ENCODE measurements around the gene SENP8.

SENP8 gene

DNA sequence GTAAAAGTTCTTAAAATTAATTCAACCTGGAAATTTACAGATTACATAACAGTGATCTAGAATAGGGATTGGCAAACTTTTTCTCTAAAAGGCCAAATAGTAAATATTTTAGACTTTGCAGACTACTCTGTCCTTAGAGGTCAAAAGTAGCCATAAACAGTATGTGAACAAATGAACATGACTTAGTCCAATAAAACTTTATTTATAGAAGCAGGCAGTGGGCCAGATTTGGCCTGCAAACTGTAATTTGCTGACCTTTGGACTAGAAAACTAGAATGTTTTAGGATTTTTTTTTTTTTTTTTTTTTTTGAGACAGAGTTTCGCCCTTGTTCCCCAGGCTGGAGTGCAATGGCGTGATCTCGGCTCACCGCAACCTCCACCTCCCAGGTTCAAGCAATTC is 12.1 kb downstream of the SENP8 start:
- H3K36me3 ChIP-seq (ENCODE audit: control insufficient read depth, insufficient read depth, low read length): no peaks in the 10 kb centered on the region
- no peak overlapping the region for H3K4me3 ChIP-seq (replicated peaks; ENCODE audit: low read depth, low read length)
- no peak for DNase-seq (ENCODE audit: extremely low read depth, insufficient read length)
- TF ChIP-seq, protein P1, sequence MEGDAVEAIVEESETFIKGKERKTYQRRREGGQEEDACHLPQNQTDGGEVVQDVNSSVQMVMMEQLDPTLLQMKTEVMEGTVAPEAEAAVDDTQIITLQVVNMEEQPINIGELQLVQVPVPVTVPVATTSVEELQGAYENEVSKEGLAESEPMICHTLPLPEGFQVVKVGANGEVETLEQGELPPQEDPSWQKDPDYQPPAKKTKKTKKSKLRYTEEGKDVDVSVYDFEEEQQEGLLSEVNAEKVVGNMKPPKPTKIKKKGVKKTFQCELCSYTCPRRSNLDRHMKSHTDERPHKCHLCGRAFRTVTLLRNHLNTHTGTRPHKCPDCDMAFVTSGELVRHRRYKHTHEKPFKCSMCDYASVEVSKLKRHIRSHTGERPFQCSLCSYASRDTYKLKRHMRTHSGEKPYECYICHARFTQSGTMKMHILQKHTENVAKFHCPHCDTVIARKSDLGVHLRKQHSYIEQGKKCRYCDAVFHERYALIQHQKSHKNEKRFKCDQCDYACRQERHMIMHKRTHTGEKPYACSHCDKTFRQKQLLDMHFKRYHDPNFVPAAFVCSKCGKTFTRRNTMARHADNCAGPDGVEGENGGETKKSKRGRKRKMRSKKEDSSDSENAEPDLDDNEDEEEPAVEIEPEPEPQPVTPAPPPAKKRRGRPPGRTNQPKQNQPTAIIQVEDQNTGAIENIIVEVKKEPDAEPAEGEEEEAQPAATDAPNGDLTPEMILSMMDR (IDR thresholded peaks at IDR 0.05; ENCODE audit: insufficient read depth, low read length, poor library complexity, severe bottlenecking): no peak
- no peaks in the 10 kb centered on the region for H3K27me3 ChIP-seq (replicated peaks; ENCODE audit: control insufficient read depth, insufficient read depth, low read length)

GRCh38 chr15:72131922-72132321 is 13.7 kb downstream of the SENP8 start:
- H3K4me3 ChIP-seq (replicated peaks; ENCODE audit: low read depth, low read length): no peak overlapping the region
- no peaks in the 10 kb centered on the region for H3K36me3 ChIP-seq (ENCODE audit: control insufficient read depth, insufficient read depth, low read length)
- TF ChIP-seq, protein P1 (IDR thresholded peaks at IDR 0.05; ENCODE audit: insufficient read depth, low read length, poor library complexity, severe bottlenecking): no peak
- no peaks in the 10 kb centered on the region for H3K27me3 ChIP-seq (replicated peaks; ENCODE audit: control insufficient read depth, insufficient read depth, low read length)
- DNase-seq (ENCODE audit: extremely low read depth, insufficient read length): no peak

DNA sequence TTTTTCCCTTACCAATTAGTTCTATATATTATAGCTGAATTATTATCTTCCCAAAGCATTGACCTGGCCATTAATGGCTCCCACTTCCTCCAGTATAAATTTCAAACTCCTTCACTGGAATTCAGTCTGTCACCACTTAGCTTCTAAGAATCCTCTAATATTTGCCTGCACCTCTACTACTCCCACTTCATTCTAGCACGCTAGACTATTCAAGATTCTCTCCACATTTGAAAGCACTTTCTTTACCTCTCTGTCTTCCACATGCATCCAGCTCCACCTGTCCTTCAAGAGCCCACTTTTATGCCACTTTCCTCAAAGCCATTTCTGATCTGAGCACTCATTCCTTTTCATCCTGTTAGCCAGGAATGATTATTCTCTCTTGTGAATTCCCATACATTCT is 15.0 kb downstream of the SENP8 start:
- TF ChIP-seq, protein P1 (IDR thresholded peaks at IDR 0.05; ENCODE audit: insufficient read depth, low read length, poor library complexity, severe bottlenecking): no peak
- no peaks in the 10 kb centered on the region for H3K36me3 ChIP-seq (ENCODE audit: control insufficient read depth, insufficient read depth, low read length)
- no peak for DNase-seq (ENCODE audit: extremely low read depth, insufficient read length)
- H3K4me3 ChIP-seq (replicated peaks; ENCODE audit: low read depth, low read length): no peak overlapping the region
- no peaks in the 10 kb centered on the region for H3K27me3 ChIP-seq (replicated peaks; ENCODE audit: control insufficient read depth, insufficient read depth, low read length)

- H3K36me3 ChIP-seq (ENCODE audit: control insufficient read depth, insufficient read depth, low read length): no peaks in the 10 kb centered on the region
- TF ChIP-seq, protein P1 (IDR thresholded peaks at IDR 0.05; ENCODE audit: insufficient read depth, low read length, poor library complexity, severe bottlenecking): no peak
- DNase-seq (ENCODE audit: extremely low read depth, insufficient read length): no peak
- H3K4me3 ChIP-seq (replicated peaks; ENCODE audit: low read depth, low read length): no peak overlapping the region
- no peaks in the 10 kb centered on the region for H3K27me3 ChIP-seq (replicated peaks; ENCODE audit: control insufficient read depth, insufficient read depth, low read length)
Measured at GRCh38 chr15:72135719-72136118, 17.5 kb downstream of the SENP8 start.

DNA sequence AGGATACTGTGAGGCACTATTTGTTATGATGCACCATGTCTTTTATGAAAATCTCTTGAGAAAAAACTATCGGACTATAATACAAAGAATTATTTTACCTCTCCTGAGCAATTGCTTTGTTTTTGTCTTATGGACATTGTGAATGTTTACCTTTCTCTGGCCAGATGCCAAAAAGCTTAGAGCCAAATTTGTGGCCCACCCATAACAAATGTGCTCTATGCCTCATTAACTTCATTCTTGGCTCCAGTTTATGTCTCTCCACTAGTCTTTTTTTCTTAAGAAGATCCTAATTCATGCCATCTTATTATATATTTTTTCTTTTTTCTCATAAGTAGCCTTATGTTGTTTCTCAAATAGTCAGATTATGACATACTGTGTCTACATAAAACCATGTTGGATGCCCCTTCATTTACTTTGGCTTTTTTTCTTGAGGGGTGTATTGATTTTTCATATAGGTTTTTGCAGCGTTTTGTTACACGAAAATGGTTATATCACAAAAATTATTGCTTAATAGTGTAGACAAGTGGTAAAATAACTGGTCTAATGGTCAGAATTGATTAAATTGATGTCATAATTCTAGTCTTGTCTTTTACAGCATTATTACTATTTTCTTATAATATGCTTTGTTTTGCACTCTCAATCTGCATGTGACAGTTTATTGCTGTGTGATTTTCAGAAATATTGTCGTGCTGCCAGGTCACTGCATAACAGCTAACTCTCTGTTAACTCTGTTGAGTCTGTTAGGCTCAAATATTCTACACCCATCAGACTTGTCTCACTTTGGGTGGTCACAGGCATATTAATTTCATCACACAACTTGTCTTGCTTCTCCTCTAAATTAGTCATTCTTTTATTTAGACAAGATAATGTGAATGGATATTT is 18.2 kb downstream of the SENP8 start:
- no peaks in the 10 kb centered on the region for H3K36me3 ChIP-seq (ENCODE audit: control insufficient read depth, insufficient read depth, low read length)
- H3K27me3 ChIP-seq (replicated peaks; ENCODE audit: control insufficient read depth, insufficient read depth, low read length): no peaks in the 10 kb centered on the region
- H3K4me3 ChIP-seq (replicated peaks; ENCODE audit: low read depth, low read length): no peak overlapping the region
- TF ChIP-seq, protein P1 (IDR thresholded peaks at IDR 0.05; ENCODE audit: insufficient read depth, low read length, poor library complexity, severe bottlenecking): no peak
- DNase-seq (ENCODE audit: extremely low read depth, insufficient read length): no peak

Measured in GM06990 (cell line).